ENCODE measurements around the gene CELA3B.
A peak's percentile ranks its signal among the peaks of the same experiment; 100 is the strongest.
"Not testable (repeated sequence)": the region's sequence is repeated elsewhere in the genome, so short reads cannot be mapped to it uniquely, and the experiment has no call there.

The CELA3B gene

GRCh38 chr1:21978209-21978608, 1.4 kb downstream of the CELA3B start:
- DNase-seq (ENCODE audit: low read depth); H3K4me3 ChIP-seq (ENCODE audit: low read length): not testable (repeated sequence)

GRCh38 chr1:21980515-21981220, 3.8 kb downstream of the CELA3B start:
- H3K4me3 ChIP-seq (ENCODE audit: low read length); DNase-seq (ENCODE audit: low read depth): not testable (repeated sequence)

GRCh38 chr1:21981253-21981652, 4.4 kb downstream of the CELA3B start:
- not testable (repeated sequence) for DNase-seq (ENCODE audit: low read depth)

GRCh38 chr1:21982122-21982521, 5.3 kb downstream of the CELA3B start:
- H3K4me3 ChIP-seq (ENCODE audit: low read length) = not testable (repeated sequence)
- peak; percentile 26 for TF ChIP-seq CTCF (IDR thresholded peaks at IDR 0.05; ENCODE audit: insufficient read depth, low read depth, low read length, missing control alignments)
- peak; percentile 19 for DNase-seq (ENCODE audit: low read depth)

More at GRCh38 chr1:21981253-21981652, 4.4 kb downstream of the CELA3B start:
- H3K4me3 ChIP-seq (ENCODE audit: low read length) = not testable (repeated sequence)

GRCh38 chr1:21983539-21983938, 6.7 kb downstream of the CELA3B start:
- DNase-seq (ENCODE audit: low read depth); H3K4me3 ChIP-seq (ENCODE audit: low read length): not testable (repeated sequence)

GRCh38 chr1:21985893-21986292, 9.1 kb downstream of the CELA3B start:
- H3K4me3 ChIP-seq (ENCODE audit: low read length); DNase-seq (ENCODE audit: low read depth): not testable (repeated sequence)

GRCh38 chr1:21986386-21986785, 9.6 kb downstream of the CELA3B start:
- H3K4me3 ChIP-seq (ENCODE audit: low read length); DNase-seq (ENCODE audit: low read depth): not testable (repeated sequence)

GRCh38 chr1:21989672-21990393, 13.0 kb downstream of the CELA3B start:
- DNase-seq (ENCODE audit: low read depth); H3K4me3 ChIP-seq (ENCODE audit: low read length): not testable (repeated sequence)

GRCh38 chr1:21992186-21992585, 15.4 kb downstream of the CELA3B start:
- not testable (repeated sequence) for DNase-seq (ENCODE audit: low read depth); H3K4me3 ChIP-seq (ENCODE audit: low read length)

GRCh38 chr1:21994716-21995115, 17.9 kb downstream of the CELA3B start:
- not testable (repeated sequence) for DNase-seq (ENCODE audit: low read depth); H3K4me3 ChIP-seq (ENCODE audit: low read length)

GRCh38 chr1:21996663-21996970, 19.8 kb downstream of the CELA3B start:
- H3K4me3 ChIP-seq (ENCODE audit: low read length); DNase-seq (ENCODE audit: low read depth): not testable (repeated sequence)

- not testable (repeated sequence) for H3K4me3 ChIP-seq (ENCODE audit: low read length); DNase-seq (ENCODE audit: low read depth)
These were observed 21.2 kb downstream of the CELA3B start for GRCh38 chr1:21997891-21998623.

GRCh38 chr1:21998624-21999294, 21.9 kb downstream of the CELA3B start:
- not testable (repeated sequence) for H3K4me3 ChIP-seq (ENCODE audit: low read length); DNase-seq (ENCODE audit: low read depth)

GRCh38 chr1:21999645-22000044, 22.8 kb downstream of the CELA3B start:
- H3K4me3 ChIP-seq (ENCODE audit: low read length) = not testable (repeated sequence)
- DNase-seq (ENCODE audit: low read depth) = peak; percentile 76

All from epithelial cell of esophagus (primary cell).